Stimulated activated CD8-positive, alpha-beta memory T cell treated with anti-CD3 and anti-CD28 coated beads, Interleukin-4, amount 100 ng/mL, for 4 hours (primary cell): ENCODE results near the gene SHH.

Experiments used
- DNase-seq, 2 donors: peaks; one replicate each; pipeline ENCODE4 v3.0.0-alpha.2; 2020; ENCODE audit warnings: low read depth in 2 of 2, low spot score in 1 of 2

The SHH gene

DNA sequence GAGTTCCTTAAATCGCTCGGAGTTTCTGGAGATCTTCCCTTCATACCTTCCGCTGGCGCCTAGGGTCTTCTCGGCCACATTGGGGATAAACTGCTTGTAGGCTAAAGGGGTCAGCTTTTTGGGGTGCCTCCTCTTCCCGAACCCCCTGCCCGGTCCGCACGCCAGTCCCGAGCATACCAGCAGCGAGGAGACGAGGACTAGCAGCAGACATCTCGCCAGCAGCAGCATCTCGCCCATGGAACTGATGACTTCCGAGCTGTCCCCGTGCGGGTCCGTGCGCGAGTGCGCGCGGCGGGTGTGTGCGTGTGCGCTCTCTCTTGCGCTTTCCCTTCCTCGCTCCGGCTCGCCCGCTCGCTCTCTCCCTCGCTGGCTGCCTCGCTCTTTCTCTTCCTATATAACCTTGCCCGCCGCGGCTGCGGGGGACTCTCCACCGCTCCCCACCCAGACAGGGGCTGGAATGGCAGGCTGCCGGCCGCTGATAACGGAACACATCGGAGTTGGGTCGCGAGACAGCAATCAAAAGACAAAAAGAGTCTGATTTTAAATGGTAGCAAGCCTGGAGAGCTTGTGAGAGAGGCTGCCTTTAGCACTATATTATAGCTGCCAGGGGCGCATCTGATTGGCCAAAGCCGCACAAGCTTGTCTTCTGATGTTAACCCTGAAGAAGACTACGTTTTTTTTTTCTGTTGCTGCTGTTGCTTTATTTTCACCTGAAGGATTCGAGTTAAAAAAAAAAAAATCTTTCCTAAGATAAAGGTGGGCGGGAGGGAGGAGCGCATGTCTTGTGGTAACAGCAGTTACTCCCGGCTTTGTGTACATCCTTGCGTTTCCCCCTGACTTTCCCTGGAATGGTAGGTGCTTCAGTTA lies at the start of gene SHH:
Gene SHH (minus strand): TSS at position 569 of the 867 bp plus-strand sequence. CDS start 341 bp downstream, at position 228.
- no peak for DNase-seq

DNA sequence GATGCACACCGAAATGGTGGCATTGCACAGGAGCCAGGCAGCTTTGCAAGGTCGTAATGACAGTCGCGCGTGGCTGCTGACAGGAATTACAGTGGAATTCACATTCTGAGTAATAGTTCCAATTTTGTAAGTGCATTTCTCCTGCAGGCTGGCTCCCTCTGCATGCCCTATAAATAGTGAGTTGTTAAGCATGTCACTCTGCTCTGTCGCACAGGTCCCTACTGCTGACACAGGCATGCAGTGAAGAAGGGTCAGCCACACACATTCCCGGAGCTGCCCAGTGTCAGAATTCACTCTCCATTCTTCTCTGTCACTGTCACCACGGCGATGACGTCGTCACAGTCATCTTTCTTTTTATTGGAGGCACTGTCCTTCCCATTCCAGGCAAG lies 49.2 kb upstream of the SHH start:
- no peak for DNase-seq

DNA sequence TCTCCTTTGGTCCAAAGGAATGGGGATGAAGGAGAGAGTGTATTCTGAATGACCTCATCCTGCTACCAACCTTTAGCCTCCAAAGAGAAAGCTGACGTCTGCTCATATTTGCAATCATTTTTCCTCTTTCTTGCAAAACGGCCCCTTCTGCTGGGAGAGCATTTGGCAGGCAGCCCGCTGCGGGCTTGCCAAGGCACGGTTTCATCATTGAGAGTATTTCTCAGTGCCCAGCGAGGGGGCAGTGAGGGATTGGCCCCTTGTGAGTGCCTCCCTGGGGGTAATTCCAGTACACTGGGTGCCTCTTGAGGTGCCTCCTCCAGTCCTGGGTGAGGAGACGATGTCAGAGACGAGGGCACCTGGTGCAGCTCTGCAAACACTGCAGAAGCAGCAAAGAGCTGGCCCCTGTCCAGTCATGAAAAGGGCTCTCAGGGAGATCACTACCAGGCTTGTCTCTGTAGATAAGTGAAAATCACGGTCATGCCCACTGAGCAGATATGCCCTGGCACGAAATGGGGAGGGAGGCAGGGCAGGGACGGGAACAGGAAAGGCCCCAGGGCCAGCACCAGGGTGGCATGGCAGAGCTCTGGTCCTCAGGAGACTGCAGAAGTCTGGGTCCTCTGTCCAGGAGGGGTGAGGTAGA lies 48.7 kb upstream of the SHH start:
- DNase-seq = no peak

DNA sequence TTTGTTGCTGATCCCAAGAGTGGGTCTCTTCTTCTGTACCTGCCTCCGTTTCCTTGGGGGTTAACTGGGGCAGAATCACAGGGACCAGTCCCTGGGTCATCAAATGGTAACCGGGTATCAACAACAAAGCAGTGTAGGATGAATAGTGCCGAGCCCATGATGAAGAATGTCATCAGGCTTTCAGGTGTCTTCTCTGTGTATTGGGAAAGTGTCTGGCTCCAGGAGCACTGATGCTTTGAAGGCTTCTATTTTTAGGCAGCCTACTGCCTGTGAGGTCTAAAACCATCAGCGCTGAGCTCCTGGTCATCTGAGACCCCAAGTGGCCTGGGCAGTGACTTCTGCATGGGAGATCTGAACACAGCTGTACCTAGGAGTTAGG lies 48.2 kb upstream of the SHH start:
- no peak for DNase-seq

DNA sequence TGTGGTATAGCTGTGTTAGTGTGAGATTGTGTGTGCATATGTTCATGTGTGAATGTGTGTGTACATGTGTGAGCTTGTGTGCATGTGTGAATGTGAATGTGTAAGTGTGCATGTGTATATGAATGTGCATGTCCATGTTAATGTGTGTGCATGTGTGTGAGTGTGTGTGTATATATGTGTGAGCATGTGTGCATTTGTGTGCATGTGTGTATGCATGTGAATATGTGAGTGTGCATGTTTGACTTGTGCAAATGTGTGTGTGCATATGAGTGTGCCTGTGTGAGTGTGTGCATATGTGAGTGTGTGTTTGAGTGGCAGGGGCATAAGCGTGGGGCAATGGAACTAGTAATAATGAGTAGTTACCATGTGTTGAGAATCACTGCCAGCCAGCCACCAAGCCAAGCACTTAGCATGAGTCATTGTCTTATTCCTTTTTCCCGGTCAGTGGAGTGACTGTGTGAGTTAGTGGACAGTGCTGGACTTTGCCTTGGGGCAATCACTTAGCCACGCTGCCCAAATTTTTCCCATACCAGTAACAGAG lies 46.3 kb upstream of the SHH start:
- DNase-seq = no peak

DNA sequence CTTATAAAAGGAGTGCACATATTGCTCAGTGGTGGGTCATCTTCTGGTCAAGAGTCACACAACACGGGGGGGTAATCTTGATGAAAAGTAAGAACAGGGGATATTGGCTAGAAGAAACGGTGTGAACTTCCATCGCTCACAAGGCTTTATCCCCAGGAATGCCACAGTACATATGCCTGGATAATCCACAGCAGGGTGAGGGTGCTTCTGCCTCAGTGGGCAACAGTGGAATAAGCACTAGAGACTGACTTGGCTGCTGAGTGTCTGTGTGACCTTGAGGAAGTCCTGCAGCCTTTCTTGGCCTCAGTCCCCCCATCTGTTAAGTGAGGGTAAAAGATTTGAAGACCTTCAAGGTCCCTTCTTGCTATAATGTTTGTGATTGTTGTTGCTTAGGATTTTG lies 44.9 kb upstream of the SHH start:
- no peak for DNase-seq

DNA sequence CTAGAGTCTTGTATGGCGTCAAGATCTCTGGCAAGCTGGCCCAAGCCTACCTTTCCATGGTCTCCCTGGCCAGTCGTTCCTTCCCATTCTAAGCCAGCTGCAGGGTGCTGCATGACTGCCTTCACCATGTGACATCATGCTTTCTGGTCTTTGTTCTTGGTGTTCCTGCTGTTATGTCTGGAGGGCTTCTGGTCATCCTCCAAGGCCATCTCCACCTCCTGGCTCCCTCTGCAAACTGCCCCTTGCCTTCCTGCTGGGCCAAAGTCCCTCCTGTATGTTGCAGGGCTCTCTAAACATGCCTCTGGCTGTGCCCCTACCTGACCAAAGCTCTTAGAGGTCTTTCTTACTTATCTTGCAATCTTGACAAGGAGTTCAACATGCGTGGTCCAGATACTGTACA lies 44.4 kb upstream of the SHH start:
- no peak for DNase-seq

DNA sequence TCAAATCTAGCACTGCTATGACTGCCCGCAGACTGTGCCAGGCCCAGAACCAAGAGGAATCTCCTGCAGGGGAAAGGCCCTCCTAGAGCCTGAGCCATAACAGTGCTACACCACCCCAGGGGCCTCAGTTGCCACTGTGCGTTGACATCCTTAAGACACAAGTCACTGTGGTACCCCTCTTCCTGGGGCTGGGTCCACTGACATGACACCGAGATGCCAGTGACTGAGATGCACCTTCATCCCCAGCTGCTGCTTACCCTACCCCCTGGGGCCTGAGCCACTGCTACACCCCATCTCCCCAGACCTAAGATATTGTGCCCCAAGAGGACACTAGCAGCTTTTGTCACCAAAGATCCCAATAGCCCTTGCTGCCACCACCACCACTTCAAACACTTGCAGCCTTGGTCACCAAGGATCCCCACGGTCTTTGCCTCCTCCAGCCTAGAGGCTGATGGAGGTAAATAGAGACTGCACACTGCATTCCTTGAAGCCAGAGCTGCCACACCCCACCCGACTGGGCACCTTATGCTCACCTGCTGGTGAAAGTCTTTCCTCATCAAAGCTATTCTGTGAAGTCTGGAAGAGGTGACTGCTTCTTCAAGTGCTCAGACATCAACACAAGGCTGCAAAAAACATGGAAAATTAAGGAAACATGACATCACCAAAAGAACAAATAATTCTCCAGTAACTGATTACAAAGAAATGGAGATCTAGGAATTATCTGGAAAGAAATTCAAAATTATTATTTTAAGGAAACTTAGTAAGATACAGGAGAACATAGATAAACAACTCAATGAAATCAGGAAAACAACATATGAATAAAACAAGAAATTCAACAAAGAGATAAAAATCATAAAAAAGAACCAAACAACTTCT lies 40.4 kb upstream of the SHH start:
- DNase-seq = no peak

DNA sequence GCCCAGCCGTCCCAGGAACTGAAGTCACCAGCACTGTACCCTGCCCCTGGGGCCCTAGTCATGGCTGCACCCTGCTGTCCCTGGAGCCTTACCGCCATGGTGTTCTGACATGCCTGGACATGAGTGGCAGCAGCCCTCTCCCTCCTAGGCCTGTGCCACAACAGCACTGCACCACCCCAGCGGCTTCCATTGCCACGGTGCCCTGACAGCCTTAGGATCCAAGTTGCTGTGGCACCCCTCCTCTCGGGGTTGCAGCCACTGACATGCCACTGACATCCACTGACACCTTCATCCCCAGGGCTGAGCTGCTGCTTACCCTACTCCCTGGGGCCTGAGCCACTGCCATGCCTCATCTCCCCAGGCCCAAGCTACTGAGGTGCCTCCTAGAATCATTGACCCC lies 39.6 kb upstream of the SHH start:
- no peak for DNase-seq

DNA sequence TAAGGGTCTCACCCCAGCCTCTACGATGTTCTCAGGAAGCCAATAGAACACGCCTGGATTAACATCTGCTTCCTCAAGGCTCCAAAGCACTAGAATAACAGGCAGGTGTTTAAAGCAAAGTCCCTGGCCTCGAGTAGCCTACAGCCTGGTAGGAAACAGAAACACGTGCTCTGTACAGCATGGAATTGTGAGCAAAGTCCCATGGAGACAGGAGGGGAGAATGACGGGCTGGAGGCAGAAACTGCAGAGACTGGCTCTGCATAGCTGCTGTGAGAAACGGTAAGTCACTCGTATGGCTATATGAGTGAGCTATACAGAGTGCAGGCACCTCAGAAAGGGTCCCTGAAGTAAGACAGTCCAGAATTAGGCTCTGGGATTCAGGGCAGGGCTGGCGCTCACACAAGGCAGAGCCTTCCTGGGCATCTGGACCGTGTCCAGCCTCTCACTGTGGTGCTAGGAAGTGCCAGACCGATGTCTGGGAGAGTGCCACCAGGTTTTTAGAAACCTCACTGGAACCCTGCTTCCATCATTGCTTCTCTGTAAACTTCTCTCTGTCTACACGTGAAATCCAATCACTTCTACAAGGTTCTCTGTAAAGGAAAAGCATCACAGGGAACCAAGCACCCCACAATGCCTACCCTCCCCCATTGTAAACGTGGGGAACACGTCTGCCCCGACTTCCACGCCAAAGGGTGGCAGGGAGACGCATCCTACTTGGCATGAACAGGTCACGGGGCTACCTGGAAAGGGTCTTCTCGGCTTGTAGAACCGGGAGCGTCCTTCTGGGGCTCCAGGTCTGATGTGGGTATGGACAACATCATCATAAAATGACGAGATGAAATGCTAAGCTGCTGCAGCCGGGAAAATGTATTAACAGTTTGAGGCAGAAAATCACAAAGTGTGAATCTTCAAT lies 38.8 kb upstream of the SHH start:
- DNase-seq = no peak

DNA sequence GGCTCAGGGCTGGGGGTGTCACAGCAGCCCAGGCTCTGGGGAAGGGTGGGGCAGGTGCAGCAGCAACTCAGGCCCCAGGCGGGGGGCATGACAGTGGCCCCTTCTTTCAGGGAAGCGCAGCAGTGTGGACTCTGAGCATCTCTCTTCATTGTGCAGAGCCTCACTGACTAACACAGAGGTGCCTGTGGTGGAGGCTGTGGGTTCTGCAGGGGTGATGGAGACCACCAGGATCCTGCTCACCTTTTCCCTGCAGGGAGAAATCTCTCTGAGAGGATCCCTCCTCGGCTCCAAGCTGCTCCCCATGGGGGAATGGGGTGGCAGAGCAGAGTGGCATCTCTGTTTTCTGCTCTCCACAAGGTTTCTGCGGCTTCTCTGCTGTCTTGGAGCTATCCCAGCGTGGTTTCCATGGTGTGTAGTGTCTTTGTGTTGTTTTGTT lies 37.8 kb upstream of the SHH start:
- no peak for DNase-seq

DNA sequence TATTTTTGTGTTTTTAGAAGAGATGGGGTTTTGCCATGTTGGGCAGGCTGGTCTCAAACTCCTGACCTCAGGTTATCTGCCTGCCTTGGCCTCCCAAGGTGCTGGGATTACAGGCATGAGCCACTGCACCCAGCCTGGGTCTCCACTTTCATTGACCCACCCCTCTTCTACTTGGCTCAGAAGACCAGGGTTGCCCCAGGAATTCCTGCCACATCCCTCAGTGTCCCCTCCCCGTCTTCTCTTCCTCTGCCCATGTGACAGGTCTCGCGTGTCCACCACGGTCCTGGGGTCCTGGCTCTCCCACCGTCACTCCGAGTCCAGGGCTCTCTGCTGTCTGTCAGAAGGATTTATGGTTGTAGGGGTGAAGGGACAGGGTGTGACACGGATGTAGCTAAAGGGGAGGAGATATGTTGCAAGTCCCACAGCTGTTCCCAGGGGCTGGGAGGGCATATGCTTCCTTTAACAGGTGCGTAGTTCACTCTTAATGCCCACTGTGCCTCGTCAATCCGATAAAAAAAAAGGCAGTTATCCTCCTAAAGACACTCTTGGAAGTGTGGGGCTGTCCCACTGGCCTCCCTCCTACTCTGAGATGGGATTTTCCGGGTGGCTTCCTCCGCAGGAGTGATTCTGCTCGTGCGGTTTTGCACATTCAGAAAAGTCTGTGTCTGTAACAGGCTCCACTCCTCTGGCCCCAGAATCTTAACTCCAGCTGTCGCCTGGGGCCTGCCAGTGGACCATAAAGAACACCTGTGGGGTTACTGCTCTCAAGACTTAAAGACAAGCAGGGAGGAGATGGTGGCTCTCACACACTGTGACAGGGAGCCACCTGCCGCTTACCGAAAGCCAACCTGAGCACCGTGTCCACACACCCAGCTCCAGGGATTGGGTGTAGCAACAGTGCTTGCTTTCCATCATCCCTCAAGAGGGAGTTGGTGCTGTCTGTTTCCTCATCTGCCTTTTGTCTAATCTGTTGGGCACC lies 36.7 kb upstream of the SHH start:
- DNase-seq = no peak

DNA sequence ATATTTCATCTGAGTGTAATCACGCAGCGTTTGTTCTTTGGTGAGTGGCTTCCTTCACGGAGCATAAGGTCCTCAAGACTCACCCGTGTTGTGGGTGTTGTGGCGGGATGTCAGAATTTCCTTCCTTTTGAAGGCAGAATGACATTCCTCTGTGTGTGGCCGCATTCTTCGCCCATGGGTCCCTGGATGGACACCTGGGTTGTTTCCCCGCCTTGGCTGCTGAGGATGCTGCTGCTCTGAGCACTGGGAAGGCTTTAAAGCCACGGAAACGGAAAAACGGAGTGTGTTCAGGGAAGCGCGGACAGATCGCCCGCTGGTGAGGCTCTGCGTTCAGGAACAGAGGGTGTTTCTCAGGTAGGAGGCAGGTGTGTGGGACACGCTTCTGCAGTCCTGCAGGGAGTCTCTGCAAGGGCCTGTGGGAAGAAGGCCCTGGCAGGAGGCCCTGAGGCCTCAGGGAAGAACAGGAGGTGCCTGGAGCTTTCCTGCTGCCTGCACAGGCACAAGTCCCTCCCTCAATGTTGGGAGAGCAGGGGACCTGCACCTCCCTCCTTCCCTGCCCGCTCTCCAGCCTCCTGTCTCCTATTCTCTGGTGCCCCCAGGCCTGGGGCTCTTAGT lies 35.7 kb upstream of the SHH start:
- no peak for DNase-seq

DNA sequence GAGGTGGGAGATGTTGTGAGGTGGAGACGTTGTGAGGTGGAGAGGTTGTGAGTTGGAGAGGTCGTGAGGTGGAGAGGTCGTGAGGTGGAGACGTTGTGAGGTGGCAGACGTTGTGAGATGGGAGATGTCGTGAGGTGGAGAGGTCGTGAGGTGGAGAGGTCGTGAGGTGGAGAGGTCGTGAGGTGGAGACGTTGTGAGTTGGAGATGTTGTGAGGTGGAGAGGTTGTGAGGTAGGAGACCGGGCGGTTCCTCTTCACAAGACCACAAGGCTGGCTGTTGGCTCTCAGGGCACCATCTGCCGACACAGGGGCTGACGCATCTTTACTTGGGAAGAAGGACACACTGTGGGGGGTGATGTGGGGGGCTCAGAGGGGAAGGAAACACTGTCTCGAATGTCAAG lies 34.7 kb upstream of the SHH start:
- DNase-seq = no peak

DNA sequence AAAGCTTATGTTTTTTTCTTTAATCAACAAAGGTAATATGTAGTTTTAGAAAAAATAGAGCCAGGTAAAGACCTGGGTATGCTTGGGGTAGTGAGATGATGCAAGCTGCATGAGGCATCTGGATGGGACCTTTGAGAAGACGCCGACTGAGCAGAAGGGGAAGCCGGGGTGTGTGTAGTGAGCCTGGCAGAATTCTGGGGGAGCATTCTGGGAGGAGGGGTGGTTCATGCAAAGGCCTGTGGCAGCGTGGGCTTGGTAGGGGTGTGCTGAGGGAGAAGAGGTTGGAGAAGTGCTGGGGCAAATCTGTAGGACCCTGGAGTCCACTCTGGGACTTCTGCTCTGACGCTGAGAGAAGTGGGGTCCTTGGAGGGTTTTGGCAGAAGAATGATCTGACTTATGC lies 33.9 kb upstream of the SHH start:
- no peak for DNase-seq

DNA sequence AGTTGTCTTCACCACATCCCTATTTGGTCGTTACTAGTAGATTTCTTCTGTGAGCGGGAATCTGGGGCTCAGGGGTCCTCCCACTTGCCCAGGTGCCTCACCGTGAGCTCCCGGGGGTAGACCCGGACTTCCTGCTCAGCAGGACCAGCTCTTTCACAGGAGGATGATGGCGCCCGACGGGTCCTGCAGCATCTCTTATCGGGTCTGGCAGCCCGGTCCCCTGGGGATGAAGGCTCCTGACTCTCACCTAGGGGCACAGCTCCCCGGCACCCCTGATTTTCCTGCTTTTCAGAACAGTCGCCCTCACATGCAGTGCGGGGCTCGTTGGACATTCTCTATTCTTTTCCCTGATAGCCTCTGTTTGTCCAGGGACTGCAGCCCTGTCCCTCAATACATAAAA lies 33.0 kb upstream of the SHH start:
- DNase-seq = no peak

DNA sequence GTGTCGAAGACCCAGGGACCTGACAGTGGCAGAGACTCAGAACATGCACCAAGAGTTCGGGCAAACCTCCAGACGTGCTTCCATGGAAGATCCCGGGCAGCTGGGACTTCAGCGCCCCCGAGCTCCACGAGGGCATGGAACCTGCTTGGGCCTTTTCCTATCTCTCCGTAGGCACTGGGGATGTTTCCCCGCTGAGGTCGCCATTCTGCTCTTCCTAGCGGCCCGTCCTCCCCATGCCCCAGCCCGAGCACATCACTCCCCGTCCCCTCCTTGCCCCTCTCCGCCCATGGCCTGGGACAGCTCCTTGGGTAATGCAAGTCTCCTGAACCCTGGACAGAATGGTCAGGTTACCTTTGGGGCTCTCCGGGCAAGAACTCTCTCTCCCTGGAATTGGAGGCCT lies 32.3 kb upstream of the SHH start:
- DNase-seq = no peak

DNA sequence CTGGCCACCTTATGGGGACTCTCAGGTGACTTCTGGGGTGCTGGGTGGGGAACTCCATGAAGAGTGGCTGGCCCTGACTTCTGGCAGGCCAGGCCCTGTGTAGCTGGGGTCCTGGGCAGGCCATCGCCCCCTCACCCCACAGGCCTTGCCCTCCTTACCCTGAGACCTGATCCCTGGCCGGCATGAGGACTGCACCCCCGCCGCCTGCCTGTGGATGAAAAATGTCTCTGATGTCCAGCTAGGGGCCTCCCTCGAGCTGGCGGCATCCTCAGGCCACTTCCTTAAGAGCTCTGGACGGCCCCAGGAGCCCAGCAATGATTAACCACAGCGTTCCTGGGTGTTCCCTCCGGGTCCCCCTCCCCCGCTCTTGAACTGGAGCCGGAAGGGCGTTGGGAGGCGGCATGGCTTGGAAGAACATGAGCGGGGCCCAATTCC lies 31.8 kb upstream of the SHH start:
- no peak for DNase-seq
